Epithelial cell of esophagus (primary cell): ENCODE measurements around the gene ELOVL1.

Experiments
- DNase-seq: peaks from one replicate; pipeline ENCODE4 v3.0.0; 2010; ENCODE audit warnings: low read depth
- H3K4me3 ChIP-seq: 2 replicates; pipeline ENCODE4 v1.5.1; 2011; ENCODE audit warnings: mild to moderate bottlenecking, low read length, control low read depth
- CTCF ChIP-seq: IDR thresholded peaks from 2 replicates; pipeline ENCODE4 v1.5.1; 2011; ENCODE audit warnings: low read depth, mild to moderate bottlenecking, low read length, control low read depth, inconsistent platforms; ENCODE audit not compliant: insufficient read depth; ENCODE audit errors: missing control alignments

ELOVL1 gene

GRCh38 chr1:43340559-43340958 is 27.3 kb downstream of the ELOVL1 start:
- no peak for DNase-seq
- no peak overlapping the region for H3K4me3 ChIP-seq
- no peak for TF ChIP-seq CTCF

GRCh38 chr1:43339584-43340232 is 28.1 kb downstream of the ELOVL1 start:
- TF ChIP-seq CTCF, result no peak
- no peak overlapping the region for H3K4me3 ChIP-seq
- DNase-seq, result no peak

DNA sequence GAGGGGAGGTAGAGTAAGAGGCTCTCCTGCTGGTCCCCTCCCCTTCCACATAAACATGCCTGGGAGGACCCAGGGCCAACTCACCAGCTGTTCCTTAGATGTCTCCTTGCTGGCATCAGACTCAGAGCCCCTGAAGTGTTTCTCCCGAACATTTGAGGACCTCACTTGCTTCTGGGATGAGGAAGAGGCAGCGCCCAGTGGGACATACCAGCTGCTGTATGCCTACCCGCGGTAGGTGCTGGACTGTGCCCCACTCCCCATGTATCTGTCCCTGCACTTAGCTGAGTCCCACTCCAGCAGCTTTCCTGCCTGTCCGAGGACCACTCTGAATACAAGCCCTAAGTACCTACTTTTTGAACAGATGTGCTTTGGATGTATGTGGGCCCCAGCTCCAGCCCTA is 29.8 kb downstream of the ELOVL1 start:
- no peak for TF ChIP-seq CTCF
- DNase-seq, result no peak
- H3K4me3 ChIP-seq, result no peak overlapping the region

- no peak within 1 kb of the TSS for H3K4me3 ChIP-seq
- TF ChIP-seq CTCF, result no peak
- DNase-seq, result no peak
These were observed 30.2 kb downstream of the ELOVL1 start, which contains the start of gene MPL for GRCh38 chr1:43337588-43337987. TSS of gene MPL (plus strand) at chr1:43337818. CDS start at chr1:43337849, 31 bp downstream.

- DNase-seq, result no peak
- no peak overlapping the region for H3K4me3 ChIP-seq
- no peak for TF ChIP-seq CTCF
These were observed 33.2 kb downstream of the ELOVL1 start for GRCh38 chr1:43334453-43335205.

DNA sequence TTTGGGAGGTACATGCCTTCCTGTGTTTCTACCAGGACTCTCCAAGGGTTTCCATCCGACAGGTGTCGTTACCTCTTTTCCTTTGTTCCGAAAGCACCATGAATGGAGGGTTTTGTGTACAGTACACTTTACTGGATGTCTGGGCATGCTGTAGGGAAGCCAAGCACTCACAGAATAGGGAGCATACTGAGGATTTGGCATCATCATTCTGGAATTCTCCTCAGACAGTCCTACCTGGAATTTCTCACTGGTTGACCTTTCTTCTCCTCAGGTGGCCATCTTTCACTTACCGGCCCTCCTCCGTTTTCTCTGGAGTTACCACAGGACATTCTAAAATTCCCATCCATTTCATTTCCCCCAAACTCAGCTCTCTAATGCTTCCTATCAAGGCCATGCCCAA is 36.1 kb downstream of the ELOVL1 start:
- TF ChIP-seq CTCF, result no peak

More for the DNA sequence above, 36.1 kb downstream of the ELOVL1 start:
- no peak overlapping the region for H3K4me3 ChIP-seq
- no peak for DNase-seq
